K562 (cell line): Measurements from ENCODE around the gene RSU1. TPM values are rescaled to one million over a fixed set of nuclear protein-coding genes. Genes with fewer than 3 reads are reported as not detected.

Experiments used
- ATAC-seq: fragments of 200-7000 bp; cut with Tn5 transposase; 3 replicates; pipeline ENCODE4 v1.9.1; 2020; ENCODE audit warnings: moderate library complexity
- BruUV-seq: library from RNA; stranded (reverse); fragments of 400-500 nt; replicated peaks from 2 replicates; lab custom pipeline; 2021; lab: Mats Ljungman, UMichigan
- CTCF ChIA-PET: fragments of 300-600 bp; formaldehyde crosslinking; extraction: SDS; loops from one replicate; lab custom pipeline; 2021; ENCODE audit warnings: low intra/inter-chr PET ratio; lab: Yijun Ruan, JAX
- POLR2A ChIA-PET: fragments of 300-600, 350-650 bp; sonication (Branson Sonifier 250); formaldehyde crosslinking; extraction: SDS; loops from one replicate; lab custom pipeline; 2021; ENCODE audit warnings: antibody characterized with exemption, inconsistent platforms; lab: Yijun Ruan, JAX
- DNase-seq, 4 experiments: peaks; one replicate each; pipeline versions ENCODE4 v3.0.0 to v3.0.0-alpha.2; 2011 to 2018; ENCODE audit warnings: low spot score in 3 of 4, mixed read lengths in 3 of 4; ENCODE audit errors: extremely low read depth in 1 of 4
- FAIRE-seq: peaks from 2 replicates; lab custom pipeline; 2011; peaks lifted over from hg19 to GRCh38; lab: Jason Lieb, UNC
- H2AFZ ChIP-seq: 2 replicates; pipeline ENCODE4 v1.6.0; 2011; ENCODE audit warnings: low read depth, low read length, control low read depth, inconsistent platforms
- H3K27ac ChIP-seq: fragments of 200-600 bp; 3 replicates; pipeline ENCODE4 v1.8.0; 2011; ENCODE audit warnings: low read depth, mild to moderate bottlenecking, control low read depth, inconsistent platforms, low read length, moderate library complexity, mixed read lengths; ENCODE audit errors: extremely low read depth
- H3K27me3 ChIP-seq, 2 experiments: fragments of 300-600 bp in 1 of 2; 2 replicates in 1 of 2; 3 replicates in 1 of 2; pipeline versions ENCODE4 v1.6.0 to v1.8.0; 2011; ENCODE audit warnings: inconsistent platforms in 2 of 2, low read length in 2 of 2, mild to moderate bottlenecking in 1 of 2, mixed read lengths in 1 of 2, moderate library complexity in 1 of 2; ENCODE audit not compliant: control insufficient read depth in 2 of 2, insufficient read depth in 2 of 2
- H3K36me3 ChIP-seq: fragments of 300-600 bp; 3 replicates; pipeline ENCODE4 v1.8.0; 2011; ENCODE audit warnings: mild to moderate bottlenecking, low read length, inconsistent platforms; ENCODE audit not compliant: control insufficient read depth, insufficient read depth
- H3K4me1 ChIP-seq, 2 experiments: fragments of 200-600 bp in 1 of 2; replicated peaks in 1 of 2; 2 replicates in 1 of 2; 3 replicates in 1 of 2; pipeline versions ENCODE4 v1.5.1 to v1.8.0; 2011; ENCODE audit warnings: inconsistent platforms in 2 of 2, low read length in 2 of 2, mild to moderate bottlenecking in 1 of 2, mixed read lengths in 1 of 2, moderate library complexity in 1 of 2; ENCODE audit not compliant: control insufficient read depth in 2 of 2, insufficient read depth in 2 of 2
- H3K4me2 ChIP-seq: 2 replicates; pipeline ENCODE4 v1.6.1; 2011; ENCODE audit warnings: low read length, control low read depth, inconsistent platforms, mixed read lengths; ENCODE audit not compliant: insufficient read depth
- H3K4me3 ChIP-seq: fragments of 200-600 bp; sonication (generic), shearing (Covaris generic); 2 replicates; pipeline ENCODE4 v1.5.1; 2016; ENCODE audit warnings: control low read depth, inconsistent platforms
- H3K79me2 ChIP-seq: fragments of 200-600 bp; 3 replicates; pipeline ENCODE4 v1.8.0; 2011; ENCODE audit warnings: low read length, inconsistent platforms; ENCODE audit not compliant: control insufficient read depth, insufficient read depth
- H3K9ac ChIP-seq, 2 experiments: 2 replicates each; pipeline versions ENCODE4 v1.6.0 to v1.6.1; 2011; ENCODE audit warnings: low read depth in 2 of 2, low read length in 2 of 2, control low read depth in 1 of 2, inconsistent platforms in 1 of 2, mild to moderate bottlenecking in 1 of 2, mixed read lengths in 1 of 2; ENCODE audit not compliant: insufficient read depth in 1 of 2
- H3K9me1 ChIP-seq: one replicate; pipeline ENCODE4 v1.6.0; 2011; ENCODE audit warnings: inconsistent platforms, mild to moderate bottlenecking, low read length, moderate library complexity; ENCODE audit not compliant: control insufficient read depth, insufficient read depth
- H3K9me3 ChIP-seq: replicated peaks from 2 replicates; pipeline ENCODE4 v1.5.1; 2011; ENCODE audit warnings: low read depth, low read length, inconsistent platforms; ENCODE audit not compliant: control insufficient read depth, insufficient read depth
- H4K20me1 ChIP-seq: replicated peaks from 2 replicates; pipeline ENCODE4 v1.6.1; 2011; ENCODE audit warnings: low read length, inconsistent platforms, mixed read lengths; ENCODE audit not compliant: control insufficient read depth, insufficient read depth
- CBFA2T2 ChIP-seq: fragments of 450-650 bp; conservative IDR thresholded peaks from 2 replicates; pipeline ENCODE4 v1.6.1; 2017; ENCODE audit warnings: mild to moderate bottlenecking
- DMBX1 ChIP-seq: fragments of 250-450 bp; sonication (Bioruptor Pico); IDR thresholded peaks from 2 replicates; pipeline ENCODE4 v1.8.0; 2022; ENCODE audit warnings: inconsistent platforms, mild to moderate bottlenecking, moderate library complexity, borderline replicate concordance
- E2F4 ChIP-seq: sonication (generic); formaldehyde crosslinking; IDR thresholded peaks from 2 replicates; pipeline ENCODE4 v1.8.0; 2022; ENCODE audit warnings: mild to moderate bottlenecking, low read depth, missing genetic modification reagents
- EZH2 ChIP-seq: IDR thresholded peaks from 2 replicates; pipeline ENCODE4 v1.6.1; 2012; ENCODE audit warnings: low read depth, mild to moderate bottlenecking, inconsistent platforms, low read length, borderline replicate concordance
- MYC ChIP-seq, 2 experiments: fragments of 250-450 bp in 1 of 2; sonication (Bioruptor Pico) in 1 of 2; IDR thresholded peaks; 2 replicates each; pipeline versions ENCODE4 v1.5.1 to v1.6.1; 2012 to 2021; ENCODE audit warnings: low read depth in 2 of 2, borderline replicate concordance in 1 of 2, improper control_type of control experiment in 1 of 2, low read length in 1 of 2, mild to moderate bottlenecking in 1 of 2, moderate library complexity in 1 of 2
- PTBP1 ChIP-seq: fragments of 200-400 bp; formaldehyde crosslinking; IDR thresholded peaks from 2 replicates; pipeline ENCODE4 v1.6.1; 2017; ENCODE audit warnings: low read depth, low read length
- SMAD3 ChIP-seq: fragments of 450-650 bp; formaldehyde crosslinking; conservative IDR thresholded peaks from 2 replicates; pipeline ENCODE4 v1.4.0; 2020; ENCODE audit warnings: mild to moderate bottlenecking
- SP1 ChIP-seq: sonication (generic); formaldehyde crosslinking; IDR thresholded peaks from 2 replicates; pipeline ENCODE4 v1.8.1; 2022; ENCODE audit warnings: mild to moderate bottlenecking, missing genetic modification reagents
- SRSF3 ChIP-seq: fragments of 200-400 bp; formaldehyde crosslinking; IDR thresholded peaks from 2 replicates; pipeline ENCODE4 v1.6.1; 2016; ENCODE audit warnings: mild to moderate bottlenecking, low read length, moderate library complexity; ENCODE audit not compliant: insufficient read depth
- TAF7 ChIP-seq: fragments of 450-650 bp; IDR thresholded peaks from 2 replicates; pipeline ENCODE4 v1.6.1; 2016; ENCODE audit warnings: missing genetic modification characterization, missing compliant biosample characterization
- TEAD1 ChIP-seq, 2 experiments: fragments of 450-650 bp in 1 of 2; sonication (generic) in 1 of 2; formaldehyde crosslinking; IDR thresholded peaks; 2 replicates each; pipeline versions ENCODE4 v1.4.0 to v1.8.0; 2020 to 2022; ENCODE audit warnings: mild to moderate bottlenecking in 2 of 2, missing genetic modification reagents in 1 of 2
- THAP12 ChIP-seq: fragments of 250-450 bp; sonication (Bioruptor Pico); IDR thresholded peaks from 2 replicates; pipeline ENCODE4 v1.9.0; 2021; ENCODE audit warnings: mild to moderate bottlenecking, inconsistent platforms
- U2AF1 ChIP-seq: fragments of 200-400 bp; formaldehyde crosslinking; optimal IDR thresholded peaks from 2 replicates; pipeline ENCODE3; 2017; ENCODE audit warnings: mild to moderate bottlenecking, low read depth, low read length, moderate library complexity
- ZBTB43 ChIP-seq: sonication (generic); formaldehyde crosslinking; IDR thresholded peaks from 2 replicates; pipeline ENCODE4 v1.8.0; 2023; ENCODE audit warnings: mild to moderate bottlenecking, missing genetic modification reagents
- ZNF436 ChIP-seq: fragments of 250-450, 450-650 bp; sonication (Bioruptor Pico); formaldehyde crosslinking; IDR thresholded peaks from 2 replicates; pipeline ENCODE4 v1.7.0; 2020; ENCODE audit warnings: mild to moderate bottlenecking
- WGBS: fragments of 100-300 bp; shearing (Covaris generic); methylation state at CpG from one replicate; pipeline ENCODE4 v1.1.6; 2016; ENCODE audit warnings: low coverage, mixed read lengths; ENCODE audit not compliant: insufficient coverage; ENCODE audit errors: missing lambda C conversion rate; 5-methylcytosine and 5-hydroxymethylcytosine counted together
- in situ Hi-C: fragments of 300-500 bp; cut with MboI; formaldehyde crosslinking; loops from 4 replicates; pipeline ENCODE4 v1.15.0; 2018; ENCODE audit warnings: inconsistent platforms, mixed read lengths
- intact Hi-C: fragments of 100-400 bp; cut with micrococcal nuclease; formaldehyde crosslinking; loops from 2 replicates; pipeline ENCODE4 v1.14.2; 2022
- polyA plus RNA-seq, 8 experiments: library from polyadenylated mRNA; depleted of rRNA in 4 of 8; stranded (reverse) in 5 of 8; unstranded in 3 of 8; fragments of >200 nt; fragmentation: Nextera tagmentation in 2 of 8; fragmentation: Illumina TruSeq in 1 of 8; extraction: Ambion mirVana in 2 of 8; extraction: Trizol in 1 of 8; gene quantifications; 2 replicates each; pipeline versions ENCODE4 v1.2.1 to v1.2.3, GENCODE V29; 2011 to 2014; ENCODE audit warnings: inconsistent platforms in 1 of 8, missing spikeins in 1 of 8
- total RNA-seq, 7 experiments: library from RNA; depleted of rRNA in 6 of 7; stranded (reverse); fragments of >200 nt in 6 of 7; fragmentation: Illumina TruSeq in 2 of 7; extraction: Trizol in 2 of 7; gene quantifications; 2 replicates each; pipeline versions ENCODE4 v1.2.1 to v1.2.3, GENCODE V29; 2011 to 2021; ENCODE audit warnings: low replicate concordance in 1 of 7

Gene RSU1
- total and polyA plus RNA-seq, 9 of the 15 experiments (the other 6 are each of a cell fraction or from before 2014, with no cell fraction given) = 18.8 to 67.3 (median 31.5) TPM

GRCh38 chr10:16819026-16819425, 1.8 kb upstream of the RSU1 start:
- DNase-seq = no peak
- intact Hi-C loops (no loop called here), in situ Hi-C loops (loop anchor here (25.0 kb wide), 1 partner anchor 932 kb away; no protein-coding TSS in a partner anchor)
- WGBS = 76% methylated on average over 6 of the region's 6 CpGs
- Histone ChIP-seq H3K9me1 (no peaks in the 10 kb centered on the region), H3K36me3 (no peaks in the 10 kb centered on the region), H2AFZ (no peak overlapping the region; the same call in 1 of the 2 replicates), H3K4me2 (no peak overlapping the region), H3K27me3 (no peaks in the 10 kb centered on the region), H3K79me2 (peaks cover 10% of the 10 kb centered on the region), H3K4me3 (no peak overlapping the region), H4K20me1 (no peaks in the 10 kb centered on the region), H3K27ac (no peak overlapping the region), H3K9me3 (peaks cover 2% of the 10 kb centered on the region), H3K9ac (no peak overlapping the region), H3K4me1 (peaks cover 7 to 12% of the 10 kb centered on the region in 2 experiments)
- no peak for ATAC-seq
- CTCF ChIA-PET = no interaction called here
- no TSS peak for BruUV-seq
- POLR2A ChIA-PET = no interaction called here
- no peak for FAIRE-seq
- TF ChIP-seq TAF7 (tag) (no peak), THAP12 (CRISPR knock-in tag) (no peak), SMAD3 (no peak), TEAD1 (CRISPR knock-in tag; IDR thresholded peaks at IDR 0.05) (no peak), SRSF3 (no peak), E2F4 (CRISPR knock-in tag) (no peak), SP1 (CRISPR knock-in tag) (no peak), CBFA2T2 (no peak), PTBP1 (no peak), MYC (IDR thresholded peaks at IDR 0.05; ENCODE audit: low read depth, low read length) (no peak), MYC (CRISPR knock-in tag; IDR thresholded peaks at IDR 0.05; ENCODE audit: borderline replicate concordance, low read depth) (no peak), DMBX1 (CRISPR knock-in tag) (no peak), ZBTB43 (no peak), EZH2 (no peak), ZNF436 (CRISPR knock-in tag) (no peak), U2AF1 (no peak)
